AG09319 (cell line): Measurements from ENCODE around the gene GPHN.

ENCODE experiments used
- DNase-seq: peaks from one replicate; pipeline ENCODE4 v3.0.0-alpha.2; 2010; ENCODE audit warnings: low read depth; ENCODE audit errors: extremely low read depth
- TF ChIP-seq, protein P1 (sequence below): IDR thresholded peaks from 2 replicates; pipeline ENCODE4 v1.5.1; 2011; ENCODE audit warnings: low read depth, mild to moderate bottlenecking, inconsistent platforms, low read length, moderate library complexity

Gene GPHN

GRCh38 chr14:66657780-66658179, 149.8 kb downstream of the GPHN start:
- no peak for DNase-seq
- TF ChIP-seq, protein P1, sequence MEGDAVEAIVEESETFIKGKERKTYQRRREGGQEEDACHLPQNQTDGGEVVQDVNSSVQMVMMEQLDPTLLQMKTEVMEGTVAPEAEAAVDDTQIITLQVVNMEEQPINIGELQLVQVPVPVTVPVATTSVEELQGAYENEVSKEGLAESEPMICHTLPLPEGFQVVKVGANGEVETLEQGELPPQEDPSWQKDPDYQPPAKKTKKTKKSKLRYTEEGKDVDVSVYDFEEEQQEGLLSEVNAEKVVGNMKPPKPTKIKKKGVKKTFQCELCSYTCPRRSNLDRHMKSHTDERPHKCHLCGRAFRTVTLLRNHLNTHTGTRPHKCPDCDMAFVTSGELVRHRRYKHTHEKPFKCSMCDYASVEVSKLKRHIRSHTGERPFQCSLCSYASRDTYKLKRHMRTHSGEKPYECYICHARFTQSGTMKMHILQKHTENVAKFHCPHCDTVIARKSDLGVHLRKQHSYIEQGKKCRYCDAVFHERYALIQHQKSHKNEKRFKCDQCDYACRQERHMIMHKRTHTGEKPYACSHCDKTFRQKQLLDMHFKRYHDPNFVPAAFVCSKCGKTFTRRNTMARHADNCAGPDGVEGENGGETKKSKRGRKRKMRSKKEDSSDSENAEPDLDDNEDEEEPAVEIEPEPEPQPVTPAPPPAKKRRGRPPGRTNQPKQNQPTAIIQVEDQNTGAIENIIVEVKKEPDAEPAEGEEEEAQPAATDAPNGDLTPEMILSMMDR, result no peak

DNA sequence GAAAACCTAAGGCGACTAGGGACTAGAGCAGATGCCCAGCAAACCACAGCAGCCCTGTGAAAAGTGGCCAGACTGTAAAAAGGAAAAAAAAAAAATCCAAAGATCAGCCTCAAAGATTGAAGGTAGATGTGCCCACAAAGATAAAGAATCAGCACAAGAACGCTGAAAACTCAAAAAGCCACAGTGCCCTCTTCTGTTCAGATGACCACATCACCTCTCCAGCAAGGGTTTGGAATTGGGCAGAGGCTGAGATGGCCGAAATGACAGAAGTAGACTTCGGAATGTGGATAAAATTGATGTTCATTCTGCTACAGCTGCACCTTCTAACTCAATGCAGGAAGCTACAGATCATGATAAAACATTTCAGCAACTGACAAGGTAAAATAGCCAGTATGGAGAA, 154.4 kb downstream of the GPHN start:
- TF ChIP-seq, protein P1, result peak; percentile 30
- DNase-seq, result no peak

DNA sequence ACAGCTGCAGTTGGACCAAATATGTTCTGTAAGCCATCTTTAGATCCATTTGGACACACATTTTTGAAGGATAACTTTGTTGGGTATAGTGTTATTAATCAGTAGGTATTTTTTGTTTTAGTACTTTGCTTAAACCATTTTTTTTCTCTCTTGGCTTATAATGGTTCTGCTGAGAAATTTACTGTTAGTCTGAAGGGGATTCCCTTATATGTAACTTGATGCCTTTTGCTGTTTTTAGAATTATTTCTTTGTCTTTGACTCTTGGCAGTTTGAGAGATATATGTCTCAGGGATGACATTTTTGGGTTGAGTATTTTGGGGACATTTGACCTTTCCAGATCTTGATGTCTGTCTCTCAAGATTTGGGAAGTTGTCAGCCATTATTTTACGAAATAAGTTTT, 169.8 kb downstream of the GPHN start:
- TF ChIP-seq, protein P1, result no peak
- no peak for DNase-seq

- no peak for DNase-seq
- TF ChIP-seq, protein P1, result no peak
Measured at GRCh38 chr14:66680216-66680615, 172.3 kb downstream of the GPHN start.

GRCh38 chr14:66696326-66696725, 188.4 kb downstream of the GPHN start:
- no peak for DNase-seq
- TF ChIP-seq, protein P1, result no peak

DNA sequence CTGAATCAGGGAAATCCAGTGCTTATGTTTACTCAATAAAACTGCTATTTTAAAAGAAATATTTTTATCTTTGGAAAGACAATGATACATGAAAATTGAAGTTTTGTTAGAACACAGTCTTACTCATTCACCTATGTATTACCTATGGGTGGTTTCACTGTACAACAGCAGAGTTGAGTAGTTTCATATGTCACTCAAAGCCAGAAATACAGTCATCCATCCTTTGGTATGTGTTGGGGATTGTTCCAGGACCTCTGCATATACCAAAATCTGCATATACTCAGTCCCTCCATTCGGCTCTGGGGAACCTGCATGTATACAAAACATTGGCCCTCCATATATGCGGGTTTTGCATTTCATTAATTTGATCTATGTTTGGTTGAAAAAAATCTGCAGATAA, 190.6 kb downstream of the GPHN start:
- TF ChIP-seq, protein P1, result no peak
- DNase-seq, result no peak

GRCh38 chr14:66701813-66702212, 193.9 kb downstream of the GPHN start:
- TF ChIP-seq, protein P1, result no peak

GRCh38 chr14:66708267-66708666, 200.3 kb downstream of the GPHN start:
- TF ChIP-seq, protein P1, result no peak
- no peak for DNase-seq

More at GRCh38 chr14:66701813-66702212, 193.9 kb downstream of the GPHN start:
- DNase-seq, result no peak
